ENCODE measurements around the gene NR1H3.

DNA sequence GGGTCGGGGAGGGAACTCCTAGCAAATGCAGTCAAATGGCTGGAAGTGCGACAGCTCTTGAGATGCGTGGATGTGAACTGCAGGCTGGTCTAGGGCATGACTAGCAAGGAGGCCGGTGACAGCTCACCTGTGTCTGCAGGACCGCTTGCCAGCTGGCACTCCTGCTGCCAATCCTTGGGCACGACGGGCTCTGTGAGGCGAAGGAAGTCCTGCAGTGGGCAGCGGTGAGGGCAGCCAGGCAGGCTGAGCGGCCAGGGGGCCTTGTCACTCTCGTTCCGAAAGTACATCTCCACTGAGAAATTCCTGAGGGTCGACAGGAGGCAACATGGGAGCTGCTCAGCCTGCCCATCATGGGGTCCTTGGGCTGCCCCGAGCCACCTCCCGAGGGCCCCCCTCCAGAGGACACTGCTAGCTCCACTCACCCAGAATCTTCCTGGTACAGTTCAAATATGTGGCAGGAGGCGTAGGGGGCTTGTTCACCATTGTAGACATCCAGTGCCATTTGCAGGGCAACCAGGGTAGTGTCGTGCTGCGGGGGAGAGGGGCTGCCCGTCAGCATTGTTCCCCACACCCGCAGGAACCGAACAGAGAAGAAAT, 15.1 kb upstream of the NR1H3 start:
- TF ChIP-seq, protein P1, sequence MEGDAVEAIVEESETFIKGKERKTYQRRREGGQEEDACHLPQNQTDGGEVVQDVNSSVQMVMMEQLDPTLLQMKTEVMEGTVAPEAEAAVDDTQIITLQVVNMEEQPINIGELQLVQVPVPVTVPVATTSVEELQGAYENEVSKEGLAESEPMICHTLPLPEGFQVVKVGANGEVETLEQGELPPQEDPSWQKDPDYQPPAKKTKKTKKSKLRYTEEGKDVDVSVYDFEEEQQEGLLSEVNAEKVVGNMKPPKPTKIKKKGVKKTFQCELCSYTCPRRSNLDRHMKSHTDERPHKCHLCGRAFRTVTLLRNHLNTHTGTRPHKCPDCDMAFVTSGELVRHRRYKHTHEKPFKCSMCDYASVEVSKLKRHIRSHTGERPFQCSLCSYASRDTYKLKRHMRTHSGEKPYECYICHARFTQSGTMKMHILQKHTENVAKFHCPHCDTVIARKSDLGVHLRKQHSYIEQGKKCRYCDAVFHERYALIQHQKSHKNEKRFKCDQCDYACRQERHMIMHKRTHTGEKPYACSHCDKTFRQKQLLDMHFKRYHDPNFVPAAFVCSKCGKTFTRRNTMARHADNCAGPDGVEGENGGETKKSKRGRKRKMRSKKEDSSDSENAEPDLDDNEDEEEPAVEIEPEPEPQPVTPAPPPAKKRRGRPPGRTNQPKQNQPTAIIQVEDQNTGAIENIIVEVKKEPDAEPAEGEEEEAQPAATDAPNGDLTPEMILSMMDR (IDR thresholded peaks at IDR 0.05; ENCODE audit: insufficient read depth, low read length): no peak
- TF ChIP-seq, protein P2, sequence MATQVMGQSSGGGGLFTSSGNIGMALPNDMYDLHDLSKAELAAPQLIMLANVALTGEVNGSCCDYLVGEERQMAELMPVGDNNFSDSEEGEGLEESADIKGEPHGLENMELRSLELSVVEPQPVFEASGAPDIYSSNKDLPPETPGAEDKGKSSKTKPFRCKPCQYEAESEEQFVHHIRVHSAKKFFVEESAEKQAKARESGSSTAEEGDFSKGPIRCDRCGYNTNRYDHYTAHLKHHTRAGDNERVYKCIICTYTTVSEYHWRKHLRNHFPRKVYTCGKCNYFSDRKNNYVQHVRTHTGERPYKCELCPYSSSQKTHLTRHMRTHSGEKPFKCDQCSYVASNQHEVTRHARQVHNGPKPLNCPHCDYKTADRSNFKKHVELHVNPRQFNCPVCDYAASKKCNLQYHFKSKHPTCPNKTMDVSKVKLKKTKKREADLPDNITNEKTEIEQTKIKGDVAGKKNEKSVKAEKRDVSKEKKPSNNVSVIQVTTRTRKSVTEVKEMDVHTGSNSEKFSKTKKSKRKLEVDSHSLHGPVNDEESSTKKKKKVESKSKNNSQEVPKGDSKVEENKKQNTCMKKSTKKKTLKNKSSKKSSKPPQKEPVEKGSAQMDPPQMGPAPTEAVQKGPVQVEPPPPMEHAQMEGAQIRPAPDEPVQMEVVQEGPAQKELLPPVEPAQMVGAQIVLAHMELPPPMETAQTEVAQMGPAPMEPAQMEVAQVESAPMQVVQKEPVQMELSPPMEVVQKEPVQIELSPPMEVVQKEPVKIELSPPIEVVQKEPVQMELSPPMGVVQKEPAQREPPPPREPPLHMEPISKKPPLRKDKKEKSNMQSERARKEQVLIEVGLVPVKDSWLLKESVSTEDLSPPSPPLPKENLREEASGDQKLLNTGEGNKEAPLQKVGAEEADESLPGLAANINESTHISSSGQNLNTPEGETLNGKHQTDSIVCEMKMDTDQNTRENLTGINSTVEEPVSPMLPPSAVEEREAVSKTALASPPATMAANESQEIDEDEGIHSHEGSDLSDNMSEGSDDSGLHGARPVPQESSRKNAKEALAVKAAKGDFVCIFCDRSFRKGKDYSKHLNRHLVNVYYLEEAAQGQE (IDR thresholded peaks at IDR 0.05; ENCODE audit: insufficient replicate concordance, low read depth): no peak

Measured in HL-60 (cell line).